HG03558 (cell line): ENCODE results near the gene GNL3.
A peak's percentile ranks its signal among the peaks of the same experiment; 100 is the strongest.

Experiments
- ATAC-seq: cut with Tn5 transposase; IDR thresholded peaks from one replicate; pipeline ENCODE4 v1.9.1; 2021; ENCODE audit warnings: moderate number of reproducible peaks; ENCODE audit not compliant: unreplicated experiment; ENCODE audit errors: extremely low read depth

Gene GNL3

GRCh38 chr3:52685285-52685708 lies 535 bp upstream of the GNL3 start:
- ATAC-seq: peak; percentile 40

- ATAC-seq: no peak
Observed at GRCh38 chr3:52688266-52688665, 2.4 kb downstream of the GNL3 start.

- ATAC-seq: no peak
Observed at GRCh38 chr3:52689151-52689550, 3.3 kb downstream of the GNL3 start.

- ATAC-seq: no peak
Observed at GRCh38 chr3:52690560-52690959, 4.7 kb downstream of the GNL3 start.

GRCh38 chr3:52693071-52693470 lies 7.2 kb downstream of the GNL3 start:
- ATAC-seq: no peak

- ATAC-seq: no peak
Observed at GRCh38 chr3:52694528-52695189, 8.8 kb downstream of the GNL3 start.

GRCh38 chr3:52695798-52696671 lies 10.2 kb downstream of the GNL3 start:
- no peak for ATAC-seq

GRCh38 chr3:52696830-52697631 lies 11.2 kb downstream of the GNL3 start:
- no peak for ATAC-seq

- no peak for ATAC-seq
Observed at GRCh38 chr3:52697632-52697965, 11.8 kb downstream of the GNL3 start.

- no peak for ATAC-seq
Observed at GRCh38 chr3:52703341-52703740, 17.5 kb downstream of the GNL3 start.

- ATAC-seq: no peak
Observed at GRCh38 chr3:52704611-52705437, 19.0 kb downstream of the GNL3 start.

- no peak for ATAC-seq
Observed at GRCh38 chr3:52705438-52705687, 19.5 kb downstream of the GNL3 start.

- peak; percentile 51 for ATAC-seq
Observed at GRCh38 chr3:52705688-52706686, 20.2 kb downstream of the GNL3 start, which contains the start of the genes GLT8D1 and SPCS1. TSS of gene GLT8D1 (minus strand) at chr3:52705791. CDS start at chr3:52700460, 5,331 bp downstream. TSS of gene SPCS1 (plus strand) at chr3:52706106. CDS start at chr3:52706247, 141 bp downstream.

GRCh38 chr3:52707585-52707984 lies 21.8 kb downstream of the GNL3 start:
- ATAC-seq: no peak

- no peak for ATAC-seq
Observed at GRCh38 chr3:52710512-52710911, 24.7 kb downstream of the GNL3 start.

GRCh38 chr3:52712291-52713212 lies 26.7 kb downstream of the GNL3 start:
- ATAC-seq: no peak

- no peak for ATAC-seq
Observed at GRCh38 chr3:52714335-52715302, 28.8 kb downstream of the GNL3 start.
